ENCODE results near the gene DHX58. TPM values are rescaled to one million over a fixed set of nuclear protein-coding genes. Genes with fewer than 3 reads are reported as not detected.

Gene DHX58
- total and polyA plus RNA-seq, 10 of the 15 experiments (the other 5 are each of a cell fraction or from before 2014, with no cell fraction given) = 3.5 to 69.8 (median 16.4) TPM

DNA sequence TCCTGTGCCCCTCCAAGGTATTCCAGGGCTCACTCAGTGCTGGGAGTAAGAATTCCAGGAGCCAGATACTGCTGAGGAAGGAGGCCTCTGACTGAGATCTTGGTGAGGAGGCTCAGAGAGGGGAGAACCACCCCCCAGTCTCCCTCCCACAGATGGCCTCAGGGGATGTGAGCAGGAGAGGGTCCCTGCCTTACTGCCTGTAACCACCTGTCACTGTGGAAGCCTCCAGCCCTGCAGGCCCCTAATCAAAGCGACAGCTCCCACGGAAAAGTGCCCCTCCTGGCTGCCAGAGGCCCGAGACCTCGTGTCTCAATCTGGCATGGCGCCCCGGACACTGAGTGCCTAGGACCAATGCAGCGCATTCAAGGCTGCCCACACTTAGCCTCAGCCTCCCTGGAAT, 54.5 kb downstream of the DHX58 start:
- DNase-seq (ENCODE audit: low read depth, low spot score) = no peak
- POLR2A ChIA-PET = no interaction called here
- no TSS peak for BruUV-seq (replicated peaks)
- RAD21 ChIA-PET (ENCODE audit: unreplicated experiment) = no interaction called here
- intact Hi-C loops (cut with micrococcal nuclease; ENCODE audit: unreplicated experiment) (no loop called here), in situ Hi-C loops (cut with MboI) (no loop called here)
- no peak for ATAC-seq
- SMC1A ChIA-PET (ENCODE audit: uncharacterized antibody, unreplicated experiment) = no interaction called here
- FAIRE-seq = no peak
- Histone ChIP-seq H3K9me3 (replicated peaks; ENCODE audit: control insufficient read depth, insufficient read depth, low read length) (peaks cover 8% of the 10 kb centered on the region; the same call in 2 of the 3 replicates), H3K9ac (ENCODE audit: control insufficient read depth, insufficient read depth, low read length) (no peak overlapping the region), H3K27me3 (replicated peaks in 1 of 2; ENCODE audit: control insufficient read depth in 2 of 2, insufficient read depth in 2 of 2, low read length in 1 of 2) (peaks cover 0 to 2% of the 10 kb centered on the region in 2 experiments; a peak in 2 of 4 replicates), H3K4me3 (no peak overlapping the region), H3K4me2 (ENCODE audit: control insufficient read depth, insufficient read depth) (no peak overlapping the region), H3K36me3 (ENCODE audit: control insufficient read depth in 2 of 2, insufficient read depth in 2 of 2, low read length in 1 of 2) (no peaks in the 10 kb centered on the region), H4K20me1 (ENCODE audit: control insufficient read depth, insufficient read depth) (no peaks in the 10 kb centered on the region), H3K27ac (ENCODE audit: control insufficient read depth, insufficient read depth) (no peak overlapping the region), H3K4me1 (ENCODE audit: control insufficient read depth, insufficient read depth, low read length) (no peaks in the 10 kb centered on the region), H3K79me2 (ENCODE audit: control insufficient read depth, insufficient read depth, low read length) (no peaks in the 10 kb centered on the region), H2AFZ (ENCODE audit: control insufficient read depth, low read depth, low read length) (no peak overlapping the region)
- CTCF ChIA-PET = interaction anchor here (1.7 kb wide), 1 partner anchor 9 kb away, joined by 7 read pairs; no protein-coding TSS in a partner anchor
- no peak for TF ChIP-seq ZSCAN29 (IDR thresholded peaks at IDR 0.05)
- TF ChIP-seq IRF4 (IDR thresholded peaks at IDR 0.05; ENCODE audit: low read depth, low read length) = no peak
- WGBS (ENCODE audit: insufficient coverage, insufficient replicate concordance, low lambda C conversion rate, missing lambda C conversion rate) = 28% methylated on average over 7 of the region's 7 CpGs

DNA sequence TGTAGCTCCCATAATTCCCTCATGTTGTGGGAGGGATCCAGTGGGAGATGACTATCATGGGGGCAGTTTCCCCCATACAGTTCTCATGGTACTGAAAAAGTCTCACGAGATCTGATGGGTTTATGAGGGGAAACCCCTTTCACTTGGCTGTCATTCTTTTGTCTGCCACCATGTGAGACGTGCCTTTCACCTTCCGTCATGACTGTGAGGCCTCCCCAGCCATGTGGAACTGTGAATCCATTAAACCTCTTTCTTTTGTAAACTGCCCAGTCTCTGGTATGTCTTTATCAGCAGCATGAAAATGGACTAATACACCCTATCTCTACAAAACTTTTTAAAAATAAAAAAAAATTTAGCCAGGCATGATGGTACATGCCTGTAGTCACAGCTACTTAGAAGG, 55.9 kb downstream of the DHX58 start:
- ATAC-seq = no peak
- CTCF ChIA-PET = interaction anchor here (1.2 to 2.8 kb wide), 3 partner anchors 10 to 125 kb away, joined by 3 to 15 read pairs (median 3); no protein-coding TSS in a partner anchor
- no peak for TF ChIP-seq BHLHE40 (IDR thresholded peaks at IDR 0.05; ENCODE audit: borderline replicate concordance in 1 of 2, low read depth in 2 of 2, low read length in 1 of 2)
- TF ChIP-seq, protein P1, sequence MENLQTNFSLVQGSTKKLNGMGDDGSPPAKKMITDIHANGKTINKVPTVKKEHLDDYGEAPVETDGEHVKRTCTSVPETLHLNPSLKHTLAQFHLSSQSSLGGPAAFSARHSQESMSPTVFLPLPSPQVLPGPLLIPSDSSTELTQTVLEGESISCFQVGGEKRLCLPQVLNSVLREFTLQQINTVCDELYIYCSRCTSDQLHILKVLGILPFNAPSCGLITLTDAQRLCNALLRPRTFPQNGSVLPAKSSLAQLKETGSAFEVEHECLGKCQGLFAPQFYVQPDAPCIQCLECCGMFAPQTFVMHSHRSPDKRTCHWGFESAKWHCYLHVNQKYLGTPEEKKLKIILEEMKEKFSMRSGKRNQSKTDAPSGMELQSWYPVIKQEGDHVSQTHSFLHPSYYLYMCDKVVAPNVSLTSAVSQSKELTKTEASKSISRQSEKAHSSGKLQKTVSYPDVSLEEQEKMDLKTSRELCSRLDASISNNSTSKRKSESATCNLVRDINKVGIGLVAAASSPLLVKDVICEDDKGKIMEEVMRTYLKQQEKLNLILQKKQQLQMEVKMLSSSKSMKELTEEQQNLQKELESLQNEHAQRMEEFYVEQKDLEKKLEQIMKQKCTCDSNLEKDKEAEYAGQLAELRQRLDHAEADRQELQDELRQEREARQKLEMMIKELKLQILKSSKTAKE (IDR thresholded peaks at IDR 0.05; ENCODE audit: low read depth, poor library complexity, severe bottlenecking) = peak; percentile 30
- TF ChIP-seq, protein P2, sequence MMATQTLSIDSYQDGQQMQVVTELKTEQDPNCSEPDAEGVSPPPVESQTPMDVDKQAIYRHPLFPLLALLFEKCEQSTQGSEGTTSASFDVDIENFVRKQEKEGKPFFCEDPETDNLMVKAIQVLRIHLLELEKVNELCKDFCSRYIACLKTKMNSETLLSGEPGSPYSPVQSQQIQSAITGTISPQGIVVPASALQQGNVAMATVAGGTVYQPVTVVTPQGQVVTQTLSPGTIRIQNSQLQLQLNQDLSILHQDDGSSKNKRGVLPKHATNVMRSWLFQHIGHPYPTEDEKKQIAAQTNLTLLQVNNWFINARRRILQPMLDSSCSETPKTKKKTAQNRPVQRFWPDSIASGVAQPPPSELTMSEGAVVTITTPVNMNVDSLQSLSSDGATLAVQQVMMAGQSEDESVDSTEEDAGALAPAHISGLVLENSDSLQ (IDR thresholded peaks at IDR 0.05) = peak; percentile 67

More for the DNA sequence above, 55.9 kb downstream of the DHX58 start:
- H2AFZ ChIP-seq (ENCODE audit: control insufficient read depth, low read depth, low read length) = no peak overlapping the region
- in situ Hi-C loops (cut with MboI) (no loop called here), intact Hi-C loops (cut with micrococcal nuclease; ENCODE audit: unreplicated experiment) (no loop called here)
- H3K9ac ChIP-seq (ENCODE audit: control insufficient read depth, insufficient read depth, low read length) = no peak overlapping the region
- H3K4me3 ChIP-seq = no peak overlapping the region
- ChIA-PET POLR2A (no interaction called here), RAD21 (ENCODE audit: unreplicated experiment) (no interaction called here), SMC1A (ENCODE audit: uncharacterized antibody, unreplicated experiment) (no interaction called here)
- BruUV-seq (replicated peaks) = no TSS peak
- no peak overlapping the region for H3K4me2 ChIP-seq (ENCODE audit: control insufficient read depth, insufficient read depth)
- no peak overlapping the region for H3K27ac ChIP-seq (ENCODE audit: control insufficient read depth, insufficient read depth)
- WGBS (ENCODE audit: insufficient coverage, insufficient replicate concordance, low lambda C conversion rate, missing lambda C conversion rate) = 0% methylated on average over 3 of the region's 3 CpGs
- H4K20me1 ChIP-seq (ENCODE audit: control insufficient read depth, insufficient read depth) = no peaks in the 10 kb centered on the region
- DNase-seq (ENCODE audit: low read depth, low spot score) (no peak), FAIRE-seq (no peak)
- H3K27me3 ChIP-seq (replicated peaks in 1 of 2; ENCODE audit: control insufficient read depth in 2 of 2, insufficient read depth in 2 of 2, low read length in 1 of 2) = peaks cover 0 to 2% of the 10 kb centered on the region in 2 experiments; a peak in 3 of 4 replicates
- no peaks in the 10 kb centered on the region for H3K36me3 ChIP-seq (ENCODE audit: control insufficient read depth in 2 of 2, insufficient read depth in 2 of 2, low read length in 1 of 2)
- no peaks in the 10 kb centered on the region for H3K4me1 ChIP-seq (ENCODE audit: control insufficient read depth, insufficient read depth, low read length)
- H3K79me2 ChIP-seq (ENCODE audit: control insufficient read depth, insufficient read depth, low read length) = no peaks in the 10 kb centered on the region
- peaks cover 8% of the 10 kb centered on the region; the same call in 2 of the 3 replicates for H3K9me3 ChIP-seq (replicated peaks; ENCODE audit: control insufficient read depth, insufficient read depth, low read length)
